ENCODE results near the gene UBXN2A. TPM values are rescaled to one million over a fixed set of nuclear protein-coding genes. Genes with fewer than 3 reads are reported as not detected.

UBXN2A gene
- total and polyA plus RNA-seq, 7 donors, result 8.1 to 21.2 (median 15.0) TPM

- 91 to 95% methylated on average over 2 of the region's 2 CpGs for WGBS, 2 donors
- intact Hi-C loops (cut with DNase I), result no loop called here
- no peak for DNase-seq
- no peaks in the 10 kb centered on the region for H3K9me3 ChIP-seq
- peaks cover 0 to 55% (median 29%) of the 10 kb centered on the region in 4 donors for H3K4me1 ChIP-seq
- no peaks in the 10 kb centered on the region for H3K27me3 ChIP-seq
- H3K27ac ChIP-seq, result peak overlapping the region in 1 of 4 donors; percentile 58
- H3K4me3 ChIP-seq, result no peak overlapping the region
- H3K36me3 ChIP-seq, result no peaks in the 10 kb centered on the region
- TF ChIP-seq EP300 (IDR thresholded peaks at IDR 0.05) (no peak), POLR2A (IDR thresholded peaks at IDR 0.05) (no peak), CTCF (IDR thresholded peaks at IDR 0.05) (no peak)
Measured at GRCh38 chr2:23903034-23903433, 37.2 kb upstream of the UBXN2A start.

GRCh38 chr2:23904215-23904614 is 36.0 kb upstream of the UBXN2A start:
- no peaks in the 10 kb centered on the region for H3K27me3 ChIP-seq
- H3K27ac ChIP-seq, result peak overlapping the region in 1 of 4 donors; percentile 58
- TF ChIP-seq CTCF (IDR thresholded peaks at IDR 0.05) (no peak), POLR2AphosphoS5 (IDR thresholded peaks at IDR 0.05) (no peak), EP300 (IDR thresholded peaks at IDR 0.05) (no peak), POLR2A (IDR thresholded peaks at IDR 0.05) (no peak)
- intact Hi-C loops (cut with DNase I), result no loop called here
- WGBS, 2 donors, result 39 to 74% methylated on average over 1 of the region's 1 CpG
- peaks cover 0 to 55% (median 29%) of the 10 kb centered on the region in 4 donors for H3K4me1 ChIP-seq
- no peak for DNase-seq
- no peak overlapping the region for H3K4me3 ChIP-seq
- no peaks in the 10 kb centered on the region for H3K9me3 ChIP-seq
- H3K36me3 ChIP-seq, result no peaks in the 10 kb centered on the region

GRCh38 chr2:23904692-23905091 is 35.6 kb upstream of the UBXN2A start:
- WGBS, 2 donors, result 84 to 92% methylated on average over 2 of the region's 2 CpGs
- no peaks in the 10 kb centered on the region for H3K36me3 ChIP-seq
- TF ChIP-seq EP300 (IDR thresholded peaks at IDR 0.05) (no peak), POLR2A (IDR thresholded peaks at IDR 0.05) (no peak), POLR2AphosphoS5 (IDR thresholded peaks at IDR 0.05) (no peak), CTCF (IDR thresholded peaks at IDR 0.05) (no peak)
- DNase-seq, result no peak
- peak overlapping the region in 1 of 4 donors; percentile 58 for H3K27ac ChIP-seq
- H3K27me3 ChIP-seq, result no peaks in the 10 kb centered on the region
- H3K9me3 ChIP-seq, result no peaks in the 10 kb centered on the region
- H3K4me3 ChIP-seq, result no peak overlapping the region
- H3K4me1 ChIP-seq, result peaks cover 0 to 55% (median 29%) of the 10 kb centered on the region in 4 donors
- intact Hi-C loops (cut with DNase I), result no loop called here

DNA sequence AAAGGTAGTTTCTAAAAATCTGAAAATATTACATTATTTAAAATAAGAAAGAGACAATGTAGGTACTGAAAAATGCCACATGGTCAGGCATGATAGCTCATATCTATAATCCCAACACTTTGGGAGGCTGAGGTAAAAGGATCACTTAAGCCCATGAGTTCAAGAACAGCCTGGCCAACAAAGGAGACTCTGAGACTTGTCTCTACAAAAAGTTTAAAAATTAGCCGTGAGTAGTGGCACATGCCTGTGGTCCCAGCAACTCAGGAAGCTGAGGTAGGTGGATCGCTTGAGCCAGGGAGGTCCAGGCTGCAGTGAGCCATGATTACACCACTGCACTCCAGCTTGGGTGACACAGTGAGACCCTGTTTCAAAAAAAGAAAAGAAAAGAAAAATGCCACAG is 35.1 kb upstream of the UBXN2A start:
- no peak overlapping the region for H3K4me3 ChIP-seq
- WGBS, 2 donors, result 60 to 82% methylated on average over 2 of the region's 2 CpGs
- DNase-seq, result no peak
- H3K27me3 ChIP-seq, result no peaks in the 10 kb centered on the region
- peak overlapping the region in 1 of 4 donors; percentile 58 for H3K27ac ChIP-seq
- intact Hi-C loops (cut with DNase I), result no loop called here
- no peaks in the 10 kb centered on the region for H3K36me3 ChIP-seq
- TF ChIP-seq POLR2A (IDR thresholded peaks at IDR 0.05) (no peak), POLR2AphosphoS5 (IDR thresholded peaks at IDR 0.05) (no peak), CTCF (IDR thresholded peaks at IDR 0.05) (no peak), EP300 (IDR thresholded peaks at IDR 0.05) (no peak)
- H3K9me3 ChIP-seq, result no peaks in the 10 kb centered on the region
- H3K4me1 ChIP-seq, result peaks cover 0 to 55% (median 29%) of the 10 kb centered on the region in 4 donors

DNA sequence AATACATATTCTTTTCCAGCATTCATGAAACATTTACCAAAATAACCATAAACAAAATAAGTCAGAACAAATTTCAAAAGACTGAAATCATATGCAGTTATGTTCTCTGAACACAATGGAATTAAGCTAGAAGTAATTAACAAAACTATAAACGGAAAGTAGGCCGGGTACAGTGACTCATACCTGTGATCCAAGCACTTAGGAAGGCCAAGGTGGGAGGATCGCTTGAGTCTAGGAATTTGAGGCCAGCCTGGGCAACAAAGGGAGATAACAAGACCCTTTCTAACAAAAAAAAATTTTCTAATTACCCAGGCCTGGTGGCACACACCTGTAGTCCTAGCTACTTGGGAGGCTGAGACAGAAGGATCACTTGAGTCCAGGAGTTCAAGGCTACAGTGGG is 28.2 kb upstream of the UBXN2A start:
- H3K9me3 ChIP-seq, result no peaks in the 10 kb centered on the region
- no peak for DNase-seq
- H3K27ac ChIP-seq, result peak overlapping the region in 1 of 4 donors; percentile 14
- H3K36me3 ChIP-seq, result no peaks in the 10 kb centered on the region
- no peak overlapping the region for H3K4me3 ChIP-seq
- 55 to 82% methylated on average over 3 of the region's 3 CpGs for WGBS, 2 donors
- no peaks in the 10 kb centered on the region for H3K27me3 ChIP-seq
- H3K4me1 ChIP-seq, result peaks cover 0 to 16% (median 14%) of the 10 kb centered on the region in 4 donors
- intact Hi-C loops (cut with DNase I), result no loop called here
- TF ChIP-seq POLR2AphosphoS5 (IDR thresholded peaks at IDR 0.05), result no peak
- TF ChIP-seq CTCF (IDR thresholded peaks at IDR 0.05), result no peak
- no peak for TF ChIP-seq POLR2A (IDR thresholded peaks at IDR 0.05)
- no peak for TF ChIP-seq EP300 (IDR thresholded peaks at IDR 0.05)

Data from sigmoid colon (tissue), 7 donors.